Endothelial cell of hepatic sinusoid (primary cell): ENCODE results near the gene C5orf63.
"Not testable (repeated sequence)": the region's sequence is repeated elsewhere in the genome, so short reads cannot be mapped to it uniquely, and the experiment has no call there.

Source experiments
- in situ Hi-C: cut with HindIII; loops from 2 replicates; pipeline ENCODE4 v1.10.0; 2017; ENCODE audit warnings: low sequenced_read_pairs

C5orf63 gene

GRCh38 chr5:127076315-127077129, 3.2 kb upstream of the C5orf63 start:
- in situ Hi-C loops = loop anchor here (5.0 kb wide), 1 partner anchor 416 kb away; no protein-coding TSS in a partner anchor

DNA sequence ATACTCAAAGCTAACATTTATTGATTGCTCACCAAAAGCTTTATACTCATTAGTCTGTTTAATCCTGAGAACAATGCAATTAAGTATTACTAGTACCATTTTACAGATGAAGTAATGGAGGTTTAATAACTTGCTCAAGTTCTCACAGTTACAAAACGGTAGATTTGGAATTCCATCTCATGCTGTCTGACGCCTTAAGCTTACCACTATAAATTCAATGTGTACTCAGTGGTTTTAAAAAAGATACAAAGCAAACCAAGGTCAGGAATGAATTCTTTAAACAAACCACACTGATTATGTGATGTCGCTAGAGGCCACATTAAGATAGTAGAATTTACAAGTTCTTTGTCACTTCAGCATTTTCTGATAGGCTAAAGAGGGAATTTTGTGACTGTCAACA, 1.2 kb upstream of the C5orf63 start:
- in situ Hi-C loops = no loop called here

DNA sequence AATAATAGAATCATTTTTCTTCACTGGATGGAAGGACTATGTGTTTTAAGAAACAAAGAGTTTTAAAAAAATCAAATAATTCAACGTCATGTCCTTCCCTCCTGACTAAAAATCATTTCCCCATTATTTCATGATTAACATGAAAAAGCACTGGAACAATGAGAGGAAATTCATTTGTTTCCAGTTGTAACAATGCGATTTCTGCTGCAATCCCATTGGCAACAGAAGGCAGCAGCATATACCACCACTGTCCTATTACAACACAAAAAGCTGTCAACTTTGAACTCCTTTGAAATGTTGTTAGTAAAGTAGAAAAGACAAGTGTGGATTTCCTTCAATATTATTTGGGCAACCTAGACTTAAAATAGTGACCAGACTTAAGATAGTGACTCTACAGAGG, 3.1 kb downstream of the C5orf63 start:
- in situ Hi-C loops = no loop called here

DNA sequence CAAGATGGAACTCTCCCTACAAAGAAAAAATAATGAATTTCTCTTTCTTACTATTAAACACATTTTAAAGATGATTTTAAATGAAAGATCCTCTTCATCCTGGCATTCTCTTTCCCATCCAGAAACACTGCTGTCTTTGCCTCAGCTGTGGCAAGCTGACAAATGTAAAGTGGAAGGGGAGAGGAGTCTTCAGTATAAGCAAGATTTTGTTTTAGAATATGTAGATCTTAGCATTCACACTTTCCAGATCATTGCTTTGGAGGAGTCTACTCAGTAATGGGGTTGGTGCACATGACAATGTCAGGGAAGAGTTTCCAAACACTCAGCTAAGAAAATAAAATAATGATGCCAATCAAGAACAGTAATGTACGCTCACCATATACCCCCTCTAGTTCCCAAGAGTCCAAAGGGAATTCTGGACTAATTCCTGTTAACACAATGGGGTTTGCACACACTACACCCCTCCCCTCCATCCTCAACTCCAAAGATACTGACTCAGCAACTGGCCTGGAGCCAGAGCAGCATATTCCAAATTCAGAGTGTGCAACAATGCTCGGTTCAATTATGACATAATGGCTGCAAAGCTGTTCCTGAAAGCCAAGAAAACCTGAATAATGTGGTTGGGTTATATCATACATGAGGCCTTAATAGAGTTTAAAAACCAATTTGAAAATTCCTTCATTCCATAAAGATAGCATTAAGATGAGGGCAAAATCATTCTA, 4.6 kb downstream of the C5orf63 start:
- in situ Hi-C loops = loop anchor here (10.0 kb wide), 1 partner anchor 366 kb away; no protein-coding TSS in a partner anchor

DNA sequence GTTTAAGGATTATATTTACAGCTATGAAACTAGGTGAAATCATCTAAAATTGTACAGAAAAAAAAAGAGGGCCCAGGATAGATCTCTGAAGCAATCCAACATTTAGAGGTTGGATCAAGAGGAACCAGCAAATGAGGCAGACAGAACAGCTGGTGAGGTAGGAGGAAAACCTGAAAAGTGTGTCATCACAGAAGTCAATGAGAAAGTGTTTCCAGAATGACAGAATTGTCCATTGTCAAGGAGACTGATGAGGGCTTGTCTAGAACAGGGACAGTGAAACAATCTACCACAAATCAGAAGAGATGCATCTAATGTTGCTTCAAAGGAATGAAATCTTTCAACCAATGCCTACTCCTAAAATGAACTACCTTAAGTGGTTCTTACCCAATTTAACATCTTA, 6.6 kb downstream of the C5orf63 start:
- in situ Hi-C loops = loop anchor here (10.0 kb wide), 1 partner anchor 368 kb away; no protein-coding TSS in a partner anchor

GRCh38 chr5:127064253-127064840, 9.0 kb downstream of the C5orf63 start:
- in situ Hi-C loops = loop anchor here (10.0 kb wide), 1 partner anchor 370 kb away; no protein-coding TSS in a partner anchor

DNA sequence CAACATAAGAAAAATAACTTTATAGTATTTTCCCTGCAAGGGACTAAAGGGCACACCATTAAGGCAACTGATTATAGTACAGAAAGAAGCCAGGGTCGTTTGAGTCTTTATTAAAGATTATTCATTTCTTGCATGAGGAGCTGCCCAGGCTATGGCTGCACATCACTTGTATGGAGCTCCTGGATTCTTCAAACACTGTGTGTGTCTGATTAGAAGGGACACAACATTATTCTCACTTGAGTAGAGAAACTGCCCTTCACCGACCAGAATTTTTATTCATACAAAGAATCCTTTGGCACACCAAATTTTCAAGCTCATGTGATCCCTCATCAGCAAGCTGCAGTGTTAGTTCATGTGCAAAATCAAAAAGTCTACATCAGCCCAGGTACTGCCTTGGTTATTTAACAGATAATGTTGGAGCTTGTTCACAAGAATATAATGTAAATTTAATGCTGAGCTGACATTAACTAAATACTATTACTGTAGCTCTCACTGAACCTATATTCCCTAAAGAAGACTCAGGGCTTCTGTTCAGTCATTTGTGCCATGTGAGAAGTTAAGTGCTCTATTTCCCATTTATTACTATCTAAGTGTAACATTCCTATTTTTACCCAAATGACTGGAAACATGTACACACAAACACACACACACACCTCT, 9.9 kb downstream of the C5orf63 start:
- in situ Hi-C loops = loop anchor here (10.0 kb wide), 1 partner anchor 371 kb away; no protein-coding TSS in a partner anchor

- in situ Hi-C loops = loop anchor here (10.0 kb wide), 1 partner anchor 373 kb away; no protein-coding TSS in a partner anchor
Observed at GRCh38 chr5:127061956-127062355, 11.3 kb downstream of the C5orf63 start.

DNA sequence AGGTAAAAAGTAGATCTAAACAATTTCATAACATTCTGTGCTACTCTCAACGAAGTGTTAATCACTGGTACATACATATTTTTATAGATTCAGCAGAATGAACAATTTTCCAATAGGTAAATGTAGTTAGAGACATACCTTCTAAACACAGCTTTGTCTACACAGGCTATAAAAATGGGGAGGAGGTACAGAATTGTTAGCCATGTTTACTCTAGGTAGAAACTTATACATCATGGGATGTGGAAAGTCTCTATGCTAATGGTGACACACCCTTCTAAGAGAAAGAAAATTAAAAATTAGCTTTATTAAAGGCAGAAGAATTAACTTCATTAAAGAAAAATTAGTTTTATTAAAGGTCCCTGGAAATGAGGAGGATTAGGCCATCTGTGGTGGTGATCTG, 11.8 kb downstream of the C5orf63 start:
- in situ Hi-C loops = loop anchor here (10.0 kb wide), 1 partner anchor 373 kb away; no protein-coding TSS in a partner anchor

DNA sequence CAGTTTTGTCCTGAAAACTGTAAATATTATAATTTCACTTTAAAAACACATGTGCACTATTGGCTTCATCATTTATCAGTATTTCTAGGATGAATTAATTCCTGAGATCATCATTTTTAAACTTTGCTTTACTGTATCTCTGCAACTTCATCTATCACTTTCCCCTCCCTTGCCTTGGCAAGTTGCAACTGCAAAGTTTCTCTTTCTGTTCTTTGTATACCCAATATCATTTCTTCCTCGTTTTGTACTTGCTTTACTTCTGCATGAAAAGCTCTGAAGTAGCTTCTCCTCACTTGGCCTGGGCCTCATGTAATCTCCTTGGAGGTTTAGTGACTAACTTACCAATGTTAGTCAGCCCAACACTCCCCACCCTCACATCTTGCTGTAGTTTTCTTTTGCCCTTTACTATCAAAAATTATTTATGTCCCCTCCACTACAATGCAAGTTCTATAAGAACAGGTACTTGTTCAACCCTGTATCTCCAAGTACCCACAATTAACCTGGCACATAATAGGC, 12.8 kb downstream of the C5orf63 start:
- in situ Hi-C loops = loop anchor here (10.0 kb wide), 1 partner anchor 374 kb away; no protein-coding TSS in a partner anchor

GRCh38 chr5:127056896-127057295, 16.4 kb downstream of the C5orf63 start:
- in situ Hi-C loops = no loop called here

GRCh38 chr5:127055880-127056653, 17.2 kb downstream of the C5orf63 start:
- in situ Hi-C loops = no loop called here

- in situ Hi-C loops = not testable (repeated sequence)
Observed at GRCh38 chr5:127053551-127053950, 19.8 kb downstream of the C5orf63 start.

DNA sequence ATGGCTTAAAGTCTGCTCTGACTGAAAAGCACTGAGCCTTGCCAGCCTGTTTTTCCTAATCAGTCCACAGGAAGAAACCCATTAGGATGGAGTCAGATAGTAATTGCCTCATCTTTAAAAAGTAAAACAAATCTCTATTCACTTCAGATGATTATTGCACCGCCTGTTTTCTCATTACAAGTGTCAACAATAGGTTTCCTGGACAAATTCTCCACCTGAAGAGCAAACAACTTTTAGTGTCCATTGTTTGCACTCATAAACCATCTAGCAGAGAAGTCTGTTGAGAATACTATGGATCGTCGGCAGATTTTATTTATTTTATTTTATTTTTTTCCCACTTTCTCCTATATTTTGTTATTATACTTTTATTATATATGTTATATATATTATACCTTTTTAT, 20.3 kb downstream of the C5orf63 start:
- in situ Hi-C loops = no loop called here

- in situ Hi-C loops = no loop called here
Observed at GRCh38 chr5:127051591-127051990, 21.7 kb downstream of the C5orf63 start.

GRCh38 chr5:127046343-127047072, 26.8 kb downstream of the C5orf63 start:
- in situ Hi-C loops = no loop called here

- in situ Hi-C loops = no loop called here
Observed at GRCh38 chr5:127042593-127042992, 30.7 kb downstream of the C5orf63 start.

DNA sequence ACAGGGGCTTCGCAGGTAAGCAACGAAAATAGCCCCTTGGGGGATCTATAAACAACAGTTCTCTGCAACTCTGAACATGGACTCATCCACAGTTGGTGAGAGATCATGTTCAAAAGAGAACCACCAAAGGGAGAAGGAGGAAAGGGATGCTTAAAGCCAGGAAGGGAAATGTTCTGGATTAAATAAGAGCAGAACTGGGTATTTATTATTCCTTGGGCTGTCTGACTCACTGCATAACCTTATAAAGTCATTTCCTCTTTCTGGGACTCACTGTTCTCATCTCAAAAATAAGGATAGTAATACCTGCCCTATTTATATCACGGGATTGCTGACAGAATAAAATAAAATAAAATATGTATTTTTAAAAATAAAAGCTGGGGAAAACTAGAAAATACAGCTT, 31.7 kb downstream of the C5orf63 start:
- in situ Hi-C loops = no loop called here
